HG03066 (cell line): ENCODE data around the gene SFXN2.
"Not testable (repeated sequence)": the region's sequence is repeated elsewhere in the genome, so short reads cannot be mapped to it uniquely, and the experiment has no call there.

Source experiments
- ATAC-seq: cut with Tn5 transposase; IDR thresholded peaks from one replicate; pipeline ENCODE4 v1.9.1; 2021; ENCODE audit warnings: low read depth; ENCODE audit not compliant: unreplicated experiment

The SFXN2 gene

GRCh38 chr10:102744374-102745051 is 30.1 kb downstream of the SFXN2 start:
- ATAC-seq = peak; percentile 11

DNA sequence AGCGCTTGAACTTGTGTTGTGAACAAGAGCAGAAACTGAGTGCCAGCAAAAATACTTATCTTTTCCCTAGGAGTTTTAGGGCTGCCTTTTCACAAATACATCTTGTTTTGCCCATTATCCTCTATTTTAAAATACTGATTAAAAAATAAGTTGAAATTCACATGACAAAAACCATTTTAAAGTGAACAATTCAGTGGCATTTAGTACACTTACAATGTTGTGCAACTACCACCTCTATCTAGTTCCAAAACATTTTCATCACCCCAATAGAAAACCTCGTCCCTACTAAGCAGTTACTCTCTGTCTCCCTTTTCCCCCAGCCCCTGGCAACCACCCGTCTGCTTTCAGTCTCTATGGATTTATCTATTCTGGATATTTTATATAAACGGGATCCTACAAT is 30.7 kb downstream of the SFXN2 start:
- no peak for ATAC-seq

DNA sequence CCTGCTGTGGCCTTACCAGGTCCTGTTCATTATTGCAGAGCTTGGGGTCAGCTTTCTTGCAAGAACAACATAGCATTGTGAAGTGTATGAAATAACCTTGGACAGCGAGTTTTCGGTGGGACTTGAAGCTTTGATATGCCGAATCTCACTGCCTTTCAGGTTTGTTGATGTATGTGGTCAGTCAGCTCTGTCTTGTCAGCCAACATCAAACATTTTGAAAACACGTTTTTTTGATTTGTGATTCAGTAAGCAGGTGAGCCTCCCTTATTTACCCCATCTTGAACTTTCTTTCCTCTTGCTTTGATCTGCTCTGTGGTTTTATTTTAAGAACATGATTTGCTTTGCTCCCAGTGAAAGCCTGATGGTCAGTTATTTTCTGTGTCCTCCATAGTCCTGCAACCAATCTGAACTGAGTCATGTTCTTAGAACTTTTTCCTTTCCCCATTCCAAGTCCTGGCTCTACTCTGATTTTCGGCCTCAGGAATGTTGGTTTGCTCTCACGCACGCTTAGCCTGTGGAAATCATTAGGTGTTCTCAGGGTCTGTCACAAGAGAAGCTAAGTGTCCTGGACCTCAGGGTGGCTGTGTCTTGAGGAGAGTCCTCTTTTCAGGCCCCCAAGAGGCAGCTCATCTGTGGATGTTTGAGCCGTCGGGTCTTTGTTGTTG is 38.0 kb downstream of the SFXN2 start:
- no peak for ATAC-seq

DNA sequence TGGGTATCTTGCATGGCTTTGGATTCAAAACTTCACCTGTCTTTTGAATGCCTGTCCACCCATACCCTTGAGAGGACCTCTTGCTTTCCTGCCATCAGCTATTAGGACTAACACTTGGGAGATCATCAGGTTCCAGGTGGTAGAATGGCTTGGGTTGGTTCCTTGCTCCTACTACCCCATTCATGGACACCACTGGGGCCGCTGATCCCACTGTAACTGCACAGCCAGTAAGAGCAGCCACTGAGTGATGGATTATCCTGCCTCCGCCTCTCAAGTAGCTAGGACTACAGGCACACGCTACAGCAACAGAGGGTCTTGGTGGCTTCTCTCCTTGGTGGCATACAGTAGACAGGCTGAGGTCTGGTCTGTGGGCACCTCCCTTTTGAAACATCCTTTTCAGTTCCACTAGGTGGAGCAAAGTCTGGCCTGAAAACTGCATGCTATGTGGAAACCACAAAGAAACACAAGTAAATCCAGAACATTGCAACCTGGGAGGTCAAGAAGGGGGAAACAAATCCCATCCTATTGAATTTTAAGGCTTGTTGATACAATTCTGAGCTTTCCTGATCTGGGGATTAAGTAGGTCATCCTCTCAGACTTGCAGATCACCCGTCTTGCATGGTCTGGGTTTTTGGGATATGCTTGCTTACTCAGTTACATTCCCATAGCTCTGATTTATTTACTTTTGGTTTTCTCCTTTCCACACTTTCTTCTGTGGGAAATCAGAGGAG is 38.7 kb downstream of the SFXN2 start:
- ATAC-seq = no peak

DNA sequence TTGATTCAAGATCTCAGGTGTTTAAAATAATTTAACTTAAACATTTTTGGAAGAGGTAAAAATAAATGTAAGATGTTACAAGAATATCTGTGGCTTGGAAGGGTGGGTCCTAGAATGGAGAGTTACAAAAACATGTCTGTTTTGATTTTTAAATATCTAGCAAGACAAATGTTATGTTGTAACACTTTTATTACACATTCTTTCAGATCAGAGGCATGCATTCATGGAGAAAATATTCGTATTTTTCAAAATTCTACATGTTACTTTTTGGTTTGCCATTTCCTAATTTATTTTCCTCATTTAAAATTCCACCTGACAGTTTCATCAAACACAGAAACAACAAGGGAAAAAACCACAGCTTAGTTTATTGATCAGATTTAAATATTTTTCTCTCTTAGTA is 39.3 kb downstream of the SFXN2 start:
- ATAC-seq = no peak

- no peak for ATAC-seq
These were observed 42.9 kb downstream of the SFXN2 start for GRCh38 chr10:102757323-102757722.

- no peak for ATAC-seq
These were observed 44.0 kb downstream of the SFXN2 start for GRCh38 chr10:102758240-102758932.

- ATAC-seq = not testable (repeated sequence)
These were observed 44.5 kb downstream of the SFXN2 start for GRCh38 chr10:102758933-102759262.

DNA sequence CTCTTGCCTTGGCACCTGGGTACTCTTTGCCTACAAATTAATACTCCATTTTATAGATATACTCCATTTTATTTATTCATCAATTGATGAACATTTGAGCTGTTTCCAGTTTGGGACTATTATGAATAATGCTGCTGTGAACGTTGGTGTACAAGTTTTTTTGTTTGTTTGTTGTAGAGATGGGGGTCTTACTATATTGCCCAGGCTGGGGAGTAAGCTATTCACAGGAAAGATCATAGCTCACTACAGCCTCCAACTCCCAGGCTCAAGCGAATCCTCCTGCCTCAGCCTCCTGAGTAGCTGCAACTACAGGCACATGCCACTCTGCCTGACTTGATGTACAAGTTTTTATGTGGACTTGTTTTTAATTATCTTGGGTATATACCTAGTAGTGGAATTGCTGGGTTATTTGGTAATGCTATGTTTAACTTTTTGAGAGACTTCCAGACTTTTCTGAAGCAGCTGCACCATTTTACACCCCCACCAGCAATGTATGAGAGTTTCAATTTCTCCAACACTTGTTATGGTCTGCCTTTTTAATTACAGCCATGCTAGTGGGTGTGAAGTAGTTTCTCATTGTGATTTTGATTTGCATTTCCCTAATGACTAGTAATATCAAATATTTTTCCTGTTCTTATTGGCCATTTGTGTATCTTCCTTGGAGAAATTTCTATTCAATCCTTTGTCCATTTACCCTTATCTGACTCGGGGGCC is 45.2 kb downstream of the SFXN2 start:
- ATAC-seq = no peak

GRCh38 chr10:102761981-102762380 is 47.5 kb downstream of the SFXN2 start:
- ATAC-seq = no peak

DNA sequence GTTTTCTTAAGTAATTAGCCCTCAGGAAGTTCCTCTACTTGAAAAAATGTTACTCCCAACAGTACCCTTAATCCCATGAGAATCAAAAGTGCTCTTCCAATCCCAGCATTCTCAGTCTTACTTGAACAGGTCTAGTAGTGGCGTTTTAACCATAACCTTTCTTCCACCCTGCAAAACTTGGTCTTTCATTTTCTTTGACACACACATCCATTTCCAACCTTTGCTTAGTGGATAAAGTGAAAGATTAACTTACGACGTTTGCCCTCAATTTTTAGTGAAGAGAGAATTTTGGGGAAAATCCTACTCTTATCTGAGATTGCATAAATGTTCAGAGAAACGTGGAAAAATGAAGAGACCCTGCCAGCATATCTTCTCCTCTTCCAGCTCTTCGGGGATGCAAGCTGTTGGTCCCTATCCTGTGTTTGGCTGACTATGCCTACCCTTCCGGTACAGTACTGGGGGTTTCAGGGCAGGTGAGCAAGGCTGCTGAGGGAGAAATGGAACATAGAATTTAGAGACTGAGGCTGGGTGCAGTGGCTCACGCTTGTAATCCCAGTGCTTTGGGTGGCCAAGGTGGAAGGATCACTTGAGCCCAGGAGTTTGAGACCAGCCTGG is 48.1 kb downstream of the SFXN2 start:
- ATAC-seq = no peak

DNA sequence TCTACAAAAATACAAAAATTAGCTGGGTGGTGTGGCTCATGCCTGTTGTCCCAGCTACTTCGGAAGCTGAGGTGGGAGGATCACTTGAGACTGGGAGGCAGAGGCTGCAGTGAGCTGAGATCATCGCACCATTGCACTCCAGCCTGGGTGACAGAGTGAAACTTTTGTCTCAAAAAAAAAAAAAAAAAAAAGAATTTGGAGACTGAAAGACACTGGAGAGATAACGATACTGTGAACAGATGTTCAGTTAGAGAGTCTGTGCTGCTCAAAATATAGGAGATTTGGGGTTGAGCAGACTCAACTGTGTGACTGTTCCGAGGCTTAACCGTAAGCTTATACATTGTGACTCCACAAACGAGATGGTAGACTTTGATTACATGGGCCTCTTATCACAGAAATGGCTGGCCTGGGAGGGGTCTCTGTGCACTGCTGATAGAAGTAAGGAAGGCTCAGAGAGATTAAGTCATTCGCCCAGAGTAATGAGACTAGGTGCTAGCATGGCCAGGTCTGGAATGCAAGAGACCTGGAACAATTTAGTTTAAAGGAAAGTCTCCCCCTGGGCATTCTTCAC is 48.7 kb downstream of the SFXN2 start:
- no peak for ATAC-seq

DNA sequence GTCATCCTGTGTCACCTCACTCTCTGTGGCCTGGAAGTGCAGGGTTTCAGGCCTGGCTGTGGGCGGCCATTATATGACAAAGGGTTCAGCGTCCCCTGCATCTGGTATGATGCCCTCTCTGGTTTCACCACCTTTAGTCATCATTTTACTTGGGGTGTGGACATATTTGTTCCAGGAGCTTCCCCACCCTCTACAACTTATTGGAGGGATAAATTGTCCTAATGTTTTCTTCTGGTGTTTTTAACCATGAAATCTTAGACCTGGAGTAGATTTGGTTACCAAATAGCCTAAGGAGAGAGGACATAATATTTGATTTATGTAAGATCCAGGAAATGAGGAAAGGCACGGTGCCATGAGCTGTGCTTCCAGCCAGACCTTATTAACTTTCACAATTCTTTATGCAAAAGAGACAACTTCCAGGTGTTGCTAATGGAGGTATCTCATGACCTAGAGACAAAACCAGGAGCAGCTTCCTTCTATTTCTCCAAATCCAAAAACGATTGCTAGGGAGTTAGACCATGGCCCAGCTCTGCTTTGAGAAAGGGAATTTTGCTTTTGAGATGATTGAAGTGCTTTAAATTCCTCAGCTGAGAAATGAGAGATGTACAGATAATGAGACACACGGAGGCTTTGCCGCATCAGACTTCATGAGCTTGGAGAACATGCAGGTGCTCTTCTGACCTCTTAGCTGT is 50.2 kb downstream of the SFXN2 start:
- no peak for ATAC-seq

GRCh38 chr10:102765336-102765735 is 50.9 kb downstream of the SFXN2 start:
- no peak for ATAC-seq

- no peak for ATAC-seq
These were observed 53.2 kb downstream of the SFXN2 start for GRCh38 chr10:102767428-102768160.

GRCh38 chr10:102769375-102770107 is 55.1 kb downstream of the SFXN2 start:
- no peak for ATAC-seq

DNA sequence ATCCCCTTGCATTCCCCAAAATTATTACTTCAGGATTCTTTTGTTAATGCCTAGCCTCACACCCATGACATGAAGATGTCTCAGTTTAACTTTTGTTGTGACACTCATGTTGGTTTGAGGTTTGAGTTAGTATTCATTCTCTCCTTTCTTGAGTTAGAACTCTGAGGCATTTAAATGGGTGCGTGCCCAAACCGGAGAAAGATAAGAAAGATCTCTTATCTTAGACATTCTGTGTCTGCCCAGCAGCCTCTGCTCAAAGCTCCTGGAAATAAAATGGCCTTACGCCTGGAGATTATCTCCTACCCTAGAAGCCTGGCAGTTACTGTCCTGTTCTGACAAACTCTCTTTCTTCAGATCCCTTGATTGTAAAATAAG is 55.7 kb downstream of the SFXN2 start:
- ATAC-seq = no peak

- ATAC-seq = no peak
These were observed 56.4 kb downstream of the SFXN2 start for GRCh38 chr10:102770792-102771191.
